ENCODE measurements around the gene PLXDC2.

PLXDC2 gene

GRCh38 chr10:19853831-19854230 lies 37.6 kb downstream of the PLXDC2 start:
- in situ Hi-C loops (cut with HindIII; ENCODE audit: low sequenced_read_pairs): no loop called here

- in situ Hi-C loops (cut with HindIII; ENCODE audit: low sequenced_read_pairs): no loop called here
These were observed 41.6 kb downstream of the PLXDC2 start for GRCh38 chr10:19857876-19858275.

GRCh38 chr10:19860107-19860506 lies 43.9 kb downstream of the PLXDC2 start:
- in situ Hi-C loops (cut with HindIII; ENCODE audit: low sequenced_read_pairs): no loop called here

- in situ Hi-C loops (cut with HindIII; ENCODE audit: low sequenced_read_pairs): no loop called here
These were observed 46.7 kb downstream of the PLXDC2 start for GRCh38 chr10:19862811-19863515.

- in situ Hi-C loops (cut with HindIII; ENCODE audit: low sequenced_read_pairs): no loop called here
These were observed 49.4 kb downstream of the PLXDC2 start for GRCh38 chr10:19865676-19866075.

- in situ Hi-C loops (cut with HindIII; ENCODE audit: low sequenced_read_pairs): no loop called here
These were observed 53.1 kb downstream of the PLXDC2 start for GRCh38 chr10:19869370-19869769.

- in situ Hi-C loops (cut with HindIII; ENCODE audit: low sequenced_read_pairs): no loop called here
These were observed 56.5 kb downstream of the PLXDC2 start for GRCh38 chr10:19872504-19873271.

- in situ Hi-C loops (cut with HindIII; ENCODE audit: low sequenced_read_pairs): no loop called here
These were observed 58.0 kb downstream of the PLXDC2 start for GRCh38 chr10:19874190-19874589.

GRCh38 chr10:19874791-19875190 lies 58.6 kb downstream of the PLXDC2 start:
- in situ Hi-C loops (cut with HindIII; ENCODE audit: low sequenced_read_pairs): no loop called here

GRCh38 chr10:19876570-19876969 lies 60.3 kb downstream of the PLXDC2 start:
- in situ Hi-C loops (cut with HindIII; ENCODE audit: low sequenced_read_pairs): no loop called here

GRCh38 chr10:19877466-19878255 lies 61.4 kb downstream of the PLXDC2 start:
- in situ Hi-C loops (cut with HindIII; ENCODE audit: low sequenced_read_pairs): no loop called here

- in situ Hi-C loops (cut with HindIII; ENCODE audit: low sequenced_read_pairs): no loop called here
These were observed 66.4 kb downstream of the PLXDC2 start for GRCh38 chr10:19882621-19883020.

- in situ Hi-C loops (cut with HindIII; ENCODE audit: low sequenced_read_pairs): no loop called here
These were observed 71.9 kb downstream of the PLXDC2 start for GRCh38 chr10:19888061-19888660.

- in situ Hi-C loops (cut with HindIII; ENCODE audit: low sequenced_read_pairs): no loop called here
These were observed 73.0 kb downstream of the PLXDC2 start for GRCh38 chr10:19889256-19889655.

- in situ Hi-C loops (cut with HindIII; ENCODE audit: low sequenced_read_pairs): no loop called here
These were observed 75.2 kb downstream of the PLXDC2 start for GRCh38 chr10:19891429-19891828.

- in situ Hi-C loops (cut with HindIII; ENCODE audit: low sequenced_read_pairs): no loop called here
These were observed 76.0 kb downstream of the PLXDC2 start for GRCh38 chr10:19892270-19892669.

GRCh38 chr10:19892677-19893076 lies 76.4 kb downstream of the PLXDC2 start:
- in situ Hi-C loops (cut with HindIII; ENCODE audit: low sequenced_read_pairs): no loop called here

- in situ Hi-C loops (cut with HindIII; ENCODE audit: low sequenced_read_pairs): no loop called here
These were observed 79.3 kb downstream of the PLXDC2 start for GRCh38 chr10:19895500-19895899.

GRCh38 chr10:19902456-19902855 lies 86.2 kb downstream of the PLXDC2 start:
- in situ Hi-C loops (cut with HindIII; ENCODE audit: low sequenced_read_pairs): no loop called here

- in situ Hi-C loops (cut with HindIII; ENCODE audit: low sequenced_read_pairs): no loop called here
These were observed 88.0 kb downstream of the PLXDC2 start for GRCh38 chr10:19904202-19904661.
